HG02943 (cell line): ENCODE measurements around the gene HOXD8.

Experiments used
- ATAC-seq: cut with Tn5 transposase; IDR thresholded peaks from one replicate; pipeline ENCODE4 v1.9.1; 2021; ENCODE audit warnings: mild to moderate bottlenecking, low read depth, moderate library complexity; ENCODE audit not compliant: unreplicated experiment

Gene HOXD8

GRCh38 chr2:176127774-176128072, 1.8 kb upstream of the HOXD8 start:
- no peak for ATAC-seq

- ATAC-seq: no peak
Measured at GRCh38 chr2:176128172-176128981, 1.1 kb upstream of the HOXD8 start.

GRCh38 chr2:176129813-176130146, 275 bp downstream of the HOXD8 start:
- ATAC-seq: no peak

- no peak for ATAC-seq
Measured at GRCh38 chr2:176130147-176130956, 847 bp downstream of the HOXD8 start.

- no peak for ATAC-seq
Measured at GRCh38 chr2:176130957-176131847, 1.7 kb downstream of the HOXD8 start.

GRCh38 chr2:176131848-176132158, 2.3 kb downstream of the HOXD8 start:
- no peak for ATAC-seq

- no peak for ATAC-seq
Measured at GRCh38 chr2:176132205-176133171, 3.0 kb downstream of the HOXD8 start.

GRCh38 chr2:176133389-176133788, 3.9 kb downstream of the HOXD8 start:
- ATAC-seq: no peak

GRCh38 chr2:176134035-176134434, 4.5 kb downstream of the HOXD8 start:
- no peak for ATAC-seq

GRCh38 chr2:176135035-176135440, 5.5 kb downstream of the HOXD8 start:
- ATAC-seq: no peak

- no peak for ATAC-seq
Measured at GRCh38 chr2:176136374-176137251, 7.1 kb downstream of the HOXD8 start.

GRCh38 chr2:176137252-176137580, 7.7 kb downstream of the HOXD8 start:
- ATAC-seq: no peak

GRCh38 chr2:176137906-176138305, 8.4 kb downstream of the HOXD8 start:
- no peak for ATAC-seq

GRCh38 chr2:176138526-176138922, 9.0 kb downstream of the HOXD8 start:
- ATAC-seq: no peak

GRCh38 chr2:176138923-176139660, 9.6 kb downstream of the HOXD8 start:
- ATAC-seq: no peak

- no peak for ATAC-seq
Measured at GRCh38 chr2:176139661-176140512, 10.4 kb downstream of the HOXD8 start.

- peak; percentile 77 for ATAC-seq
Measured at GRCh38 chr2:176140513-176141317, 11.2 kb downstream of the HOXD8 start.
